Keratinocyte (primary cell): ENCODE data around the gene SPDYA. TPM values are rescaled to one million over a fixed set of nuclear protein-coding genes. Genes with fewer than 3 reads are reported as not detected.

Experiments
- DNase-seq: peaks from one replicate; pipeline ENCODE4 v3.0.0-alpha.2; 2011; ENCODE audit warnings: low read depth, missing footprints, low spot score
- FAIRE-seq: peaks from 2 replicates; lab custom pipeline; 2011; peaks lifted over from hg19 to GRCh38; lab: Jason Lieb, UNC
- H2AFZ ChIP-seq: 2 replicates; pipeline ENCODE4 v1.6.0; 2012; ENCODE audit warnings: low read length, control low read depth, inconsistent platforms; ENCODE audit not compliant: control insufficient read depth
- H3K27ac ChIP-seq: 2 replicates; pipeline ENCODE4 v1.5.1; 2011; ENCODE audit warnings: low read length; ENCODE audit not compliant: control insufficient read depth, insufficient read depth
- H3K27me3 ChIP-seq: 3 replicates; pipeline ENCODE4 v1.6.0; 2011; ENCODE audit warnings: low read length; ENCODE audit not compliant: control insufficient read depth, insufficient read depth; ENCODE audit errors: extremely low read depth
- H3K36me3 ChIP-seq, 2 experiments: 2 replicates in 1 of 2; 3 replicates in 1 of 2; pipeline ENCODE4 v1.5.1; 2011; ENCODE audit warnings: low read length in 2 of 2, mild to moderate bottlenecking in 1 of 2; ENCODE audit not compliant: control insufficient read depth in 2 of 2, insufficient read depth in 2 of 2; ENCODE audit errors: extremely low read depth in 1 of 2
- H3K4me1 ChIP-seq: 3 replicates; pipeline ENCODE4 v1.5.1; 2011; ENCODE audit warnings: low read length; ENCODE audit not compliant: control insufficient read depth, insufficient read depth; ENCODE audit errors: extremely low read depth
- H3K4me2 ChIP-seq: 3 replicates; pipeline ENCODE4 v1.6.0; 2011; ENCODE audit warnings: low read depth, low read length; ENCODE audit not compliant: control insufficient read depth, insufficient read depth; ENCODE audit errors: extremely low read depth
- H3K4me3 ChIP-seq, 3 experiments: fragments of 200-600 bp in 1 of 3; sonication (generic) in 1 of 3; 2 replicates in 2 of 3; 3 replicates in 1 of 3; pipeline ENCODE4 v1.5.1; 2011 to 2016; ENCODE audit warnings: low read length in 3 of 3, mild to moderate bottlenecking in 3 of 3, control low read depth in 2 of 3, inconsistent platforms in 1 of 3, low read depth in 1 of 3, mixed read lengths in 1 of 3, mixed run types in 1 of 3, moderate library complexity in 1 of 3; ENCODE audit not compliant: control insufficient read depth in 2 of 3, insufficient read depth in 2 of 3; ENCODE audit errors: extremely low read depth in 1 of 3
- H3K79me2 ChIP-seq: 2 replicates; pipeline ENCODE4 v1.6.0; 2012; ENCODE audit warnings: low read length; ENCODE audit not compliant: control insufficient read depth, insufficient read depth
- H3K9ac ChIP-seq: 3 replicates; pipeline ENCODE4 v1.6.0; 2011; ENCODE audit warnings: low read length; ENCODE audit not compliant: control insufficient read depth, insufficient read depth; ENCODE audit errors: extremely low read depth
- H3K9me1 ChIP-seq: 3 replicates; pipeline ENCODE4 v1.6.0; 2011; ENCODE audit warnings: low read length; ENCODE audit not compliant: control insufficient read depth, insufficient read depth; ENCODE audit errors: extremely low read depth
- H3K9me3 ChIP-seq: 2 replicates; pipeline ENCODE4 v1.5.1; 2012; ENCODE audit warnings: low read depth, low read length; ENCODE audit not compliant: control insufficient read depth
- H4K20me1 ChIP-seq: 3 replicates; pipeline ENCODE4 v1.6.0; 2011; ENCODE audit warnings: low read length; ENCODE audit not compliant: control insufficient read depth, insufficient read depth; ENCODE audit errors: extremely low read depth
- EZH2 ChIP-seq: IDR thresholded peaks from one replicate; pipeline ENCODE4 v1.6.1; 2012; ENCODE audit warnings: inconsistent platforms, mild to moderate bottlenecking, low read length, moderate library complexity
- dilution Hi-C: fragments of 300-500 bp; cut with MboI; formaldehyde crosslinking; loops from one replicate; pipeline ENCODE4 v1.7.0; 2020; ENCODE audit warnings: low sequenced_read_pairs; ENCODE audit not compliant: extremely low pct_ligation_motif_present
- polyA plus RNA-seq, 5 experiments: library from polyadenylated mRNA; depleted of rRNA in 3 of 5; stranded (reverse) in 3 of 5; stranded (forward) in 1 of 5; unstranded in 1 of 5; fragments of >200 nt; gene quantifications; 1 replicate in 1 of 5; 2 replicates in 3 of 5; 3 replicates in 1 of 5; pipeline versions ENCODE4 v1.2.1 to v1.2.3, GENCODE V29; 2011 to 2012; ENCODE audit warnings: missing spikeins in 2 of 5, low read depth in 1 of 5, low replicate concordance in 1 of 5
- TF ChIP-seq, protein P1 (sequence below), 3 experiments: IDR thresholded peaks in 1 of 3; conservative IDR thresholded peaks in 1 of 3; optimal IDR thresholded peaks in 1 of 3; 2 replicates in 2 of 3; 3 replicates in 1 of 3; pipeline versions ENCODE3 to v1.5.1; 2011; ENCODE audit warnings: low read length in 3 of 3, mild to moderate bottlenecking in 3 of 3, moderate library complexity in 2 of 3, control low read depth in 1 of 3, inconsistent platforms in 1 of 3; ENCODE audit not compliant: insufficient read depth in 2 of 3; ENCODE audit errors: extremely low read depth in 1 of 3

Gene SPDYA
- polyA plus RNA-seq, 1 donor (not counting 4 experiments of a cell fraction or from before 2014, with no cell fraction given), result 0.37 TPM

DNA sequence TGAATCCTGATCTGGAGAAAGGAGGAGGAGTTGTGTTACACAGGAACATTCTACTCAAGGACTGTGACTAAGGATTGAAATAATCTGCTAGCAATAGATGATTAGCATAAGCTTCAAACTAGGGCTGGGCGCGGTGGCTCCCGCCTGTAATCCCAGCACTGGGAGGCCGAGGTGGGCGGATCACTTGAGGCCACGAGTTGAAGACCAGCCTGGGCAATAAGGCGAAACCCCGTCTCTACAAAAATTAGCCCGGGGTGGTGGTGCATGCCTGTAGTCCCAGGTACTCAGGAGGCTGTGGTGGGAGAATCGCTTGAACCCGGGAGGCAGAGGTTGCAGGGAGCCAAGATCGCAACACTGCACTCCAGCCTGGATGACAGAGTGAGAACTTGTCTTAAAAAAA, 58.0 kb downstream of the SPDYA start:
- Histone ChIP-seq H3K9me3 (no peaks in the 10 kb centered on the region), H3K27ac (peak overlapping the region; percentile 91), H3K36me3 (no peaks in the 10 kb centered on the region), H4K20me1 (no peaks in the 10 kb centered on the region), H3K4me1 (peaks cover 20% of the 10 kb centered on the region), H3K4me3 (peak overlapping the region; percentile 70 to 100 (median 99)), H2AFZ (no peak overlapping the region), H3K4me2 (peak overlapping the region; percentile 96), H3K9me1 (no peaks in the 10 kb centered on the region), H3K9ac (peak overlapping the region; percentile 95), H3K79me2 (peaks cover 42% of the 10 kb centered on the region), H3K27me3 (no peaks in the 10 kb centered on the region)
- no peak for FAIRE-seq
- DNase-seq, result no peak
- TF ChIP-seq, protein P1, sequence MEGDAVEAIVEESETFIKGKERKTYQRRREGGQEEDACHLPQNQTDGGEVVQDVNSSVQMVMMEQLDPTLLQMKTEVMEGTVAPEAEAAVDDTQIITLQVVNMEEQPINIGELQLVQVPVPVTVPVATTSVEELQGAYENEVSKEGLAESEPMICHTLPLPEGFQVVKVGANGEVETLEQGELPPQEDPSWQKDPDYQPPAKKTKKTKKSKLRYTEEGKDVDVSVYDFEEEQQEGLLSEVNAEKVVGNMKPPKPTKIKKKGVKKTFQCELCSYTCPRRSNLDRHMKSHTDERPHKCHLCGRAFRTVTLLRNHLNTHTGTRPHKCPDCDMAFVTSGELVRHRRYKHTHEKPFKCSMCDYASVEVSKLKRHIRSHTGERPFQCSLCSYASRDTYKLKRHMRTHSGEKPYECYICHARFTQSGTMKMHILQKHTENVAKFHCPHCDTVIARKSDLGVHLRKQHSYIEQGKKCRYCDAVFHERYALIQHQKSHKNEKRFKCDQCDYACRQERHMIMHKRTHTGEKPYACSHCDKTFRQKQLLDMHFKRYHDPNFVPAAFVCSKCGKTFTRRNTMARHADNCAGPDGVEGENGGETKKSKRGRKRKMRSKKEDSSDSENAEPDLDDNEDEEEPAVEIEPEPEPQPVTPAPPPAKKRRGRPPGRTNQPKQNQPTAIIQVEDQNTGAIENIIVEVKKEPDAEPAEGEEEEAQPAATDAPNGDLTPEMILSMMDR (optimal IDR thresholded peaks at IDR 0.05 in 1 of 3, IDR thresholded peaks at IDR 0.05 in 1 of 3, conservative IDR thresholded peaks at IDR 0.05 in 1 of 3; ENCODE audit: extremely low read depth in 1 of 3, insufficient read depth in 2 of 3, low read length in 3 of 3), result no peak
- no peak for TF ChIP-seq EZH2
- dilution Hi-C loops, result no loop called here

DNA sequence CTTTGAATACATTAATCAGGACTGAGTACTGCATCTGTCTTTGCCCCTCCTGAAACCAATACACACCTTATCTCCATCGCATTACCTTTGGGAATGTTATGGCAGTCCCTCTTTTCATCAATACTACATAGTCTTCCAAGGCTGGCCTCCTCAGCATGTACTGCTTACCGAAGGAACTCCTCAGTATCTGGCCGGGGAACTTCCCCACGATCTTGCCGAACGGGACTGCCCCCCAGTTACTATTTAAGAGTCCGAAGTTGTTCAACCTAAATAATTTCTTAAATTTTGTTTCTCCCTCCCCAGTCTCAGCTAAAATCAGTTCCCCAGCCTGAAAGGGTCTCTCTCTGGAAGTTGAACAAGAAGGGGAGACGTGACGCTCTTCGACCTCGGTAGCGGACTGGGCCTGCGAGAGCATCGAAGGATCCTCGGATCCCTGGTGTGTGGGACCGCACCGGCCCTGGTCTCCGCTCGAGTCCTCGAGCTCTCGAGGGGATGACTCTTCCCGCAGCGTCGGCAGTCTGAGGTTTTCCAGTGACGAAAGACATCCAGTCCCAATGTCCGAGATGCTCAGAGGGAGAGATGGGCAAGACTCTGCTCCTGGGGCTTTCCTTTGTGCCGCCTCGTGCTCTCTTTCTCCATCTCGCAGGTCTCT, 59.0 kb downstream of the SPDYA start:
- dilution Hi-C loops, result no loop called here
- DNase-seq, result peak; percentile 0
- no peaks in the 10 kb centered on the region for H3K9me3 ChIP-seq
- H2AFZ ChIP-seq, result peak overlapping the region; percentile 99
- no peaks in the 10 kb centered on the region for H4K20me1 ChIP-seq
- TF ChIP-seq, protein P1 (optimal IDR thresholded peaks at IDR 0.05 in 1 of 3, IDR thresholded peaks at IDR 0.05 in 1 of 3, conservative IDR thresholded peaks at IDR 0.05 in 1 of 3; ENCODE audit: extremely low read depth in 1 of 3, insufficient read depth in 2 of 3, low read length in 3 of 3), result no peak
- no peak for TF ChIP-seq EZH2
- peak overlapping the region; percentile 91 for H3K27ac ChIP-seq
- H3K36me3 ChIP-seq, result no peaks in the 10 kb centered on the region
- H3K79me2 ChIP-seq, result peaks cover 42% of the 10 kb centered on the region
- H3K4me3 ChIP-seq, result peak overlapping the region; percentile 70 to 100 (median 99)
- no peaks in the 10 kb centered on the region for H3K9me1 ChIP-seq
- FAIRE-seq, result no peak
- H3K9ac ChIP-seq, result peak overlapping the region; percentile 95
- H3K4me2 ChIP-seq, result peak overlapping the region; percentile 96
- peaks cover 20% of the 10 kb centered on the region for H3K4me1 ChIP-seq
- H3K27me3 ChIP-seq, result no peaks in the 10 kb centered on the region
